Iris pigment epithelial cell (primary cell): ENCODE measurements around the gene SEC14L6.
"Not testable (repeated sequence)": the region's sequence is repeated elsewhere in the genome, so short reads cannot be mapped to it uniquely, and the experiment has no call there.

ENCODE experiments used
- DNase-seq: peaks from one replicate; pipeline ENCODE4 v3.0.0-alpha.2; 2011; ENCODE audit warnings: low read depth

The SEC14L6 gene

DNA sequence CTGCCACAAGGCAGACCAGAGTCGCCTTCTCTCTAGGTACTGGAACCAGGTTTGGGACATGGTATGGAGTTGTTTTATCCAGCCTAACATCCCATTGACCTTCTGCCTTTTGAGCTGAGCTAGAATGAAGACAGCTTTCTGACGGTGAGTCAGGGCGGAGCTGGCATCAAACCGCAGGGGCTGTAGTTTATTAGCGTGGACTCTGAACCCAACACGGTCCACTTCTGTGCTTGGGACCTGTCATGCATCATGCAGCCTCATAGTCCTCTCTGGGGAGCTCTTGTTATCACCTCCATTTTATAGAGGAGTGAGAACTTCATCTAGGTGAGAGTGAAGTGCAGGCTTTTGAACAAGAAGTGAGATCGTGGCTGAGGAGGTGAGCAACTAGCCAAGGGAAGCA lies 19.6 kb upstream of the SEC14L6 start:
- DNase-seq, result no peak

DNA sequence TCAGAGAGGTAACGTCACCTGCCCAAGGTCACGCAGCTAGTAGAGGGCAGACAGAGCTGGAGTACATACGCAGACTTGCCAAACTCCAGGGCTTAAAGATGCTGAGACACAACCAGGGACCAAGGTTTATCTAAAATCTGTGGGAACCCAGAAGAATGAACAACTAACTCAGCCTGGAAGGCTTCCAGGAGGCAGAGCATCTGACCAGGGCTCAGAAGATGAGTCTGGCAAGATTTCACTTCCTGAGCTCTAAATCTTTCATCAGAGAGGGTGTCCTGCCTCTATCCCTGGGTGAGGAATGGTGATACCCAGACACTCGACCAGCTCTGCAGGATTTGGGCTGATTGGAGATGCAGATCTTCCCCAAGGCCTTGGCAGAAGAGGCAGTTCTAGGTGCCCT lies 18.8 kb upstream of the SEC14L6 start:
- DNase-seq, result peak; percentile 24

DNA sequence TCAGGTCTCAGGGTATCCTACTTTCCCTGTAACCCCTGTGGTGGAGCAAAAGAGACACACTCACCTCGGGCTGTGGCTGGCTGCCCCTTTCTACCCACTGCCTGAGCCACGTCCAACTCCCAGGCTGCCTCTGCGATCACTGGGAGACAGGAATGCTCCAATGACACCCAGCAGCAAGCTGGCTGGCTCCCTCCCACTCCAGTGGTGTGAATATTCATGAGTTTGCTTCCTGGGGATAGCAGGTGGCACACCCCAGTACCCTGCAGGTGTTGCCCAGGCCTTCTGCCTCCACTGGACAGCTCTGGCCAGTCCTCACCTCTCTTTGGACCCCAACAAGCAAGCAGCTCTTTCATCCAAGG lies 18.2 kb upstream of the SEC14L6 start:
- no peak for DNase-seq

DNA sequence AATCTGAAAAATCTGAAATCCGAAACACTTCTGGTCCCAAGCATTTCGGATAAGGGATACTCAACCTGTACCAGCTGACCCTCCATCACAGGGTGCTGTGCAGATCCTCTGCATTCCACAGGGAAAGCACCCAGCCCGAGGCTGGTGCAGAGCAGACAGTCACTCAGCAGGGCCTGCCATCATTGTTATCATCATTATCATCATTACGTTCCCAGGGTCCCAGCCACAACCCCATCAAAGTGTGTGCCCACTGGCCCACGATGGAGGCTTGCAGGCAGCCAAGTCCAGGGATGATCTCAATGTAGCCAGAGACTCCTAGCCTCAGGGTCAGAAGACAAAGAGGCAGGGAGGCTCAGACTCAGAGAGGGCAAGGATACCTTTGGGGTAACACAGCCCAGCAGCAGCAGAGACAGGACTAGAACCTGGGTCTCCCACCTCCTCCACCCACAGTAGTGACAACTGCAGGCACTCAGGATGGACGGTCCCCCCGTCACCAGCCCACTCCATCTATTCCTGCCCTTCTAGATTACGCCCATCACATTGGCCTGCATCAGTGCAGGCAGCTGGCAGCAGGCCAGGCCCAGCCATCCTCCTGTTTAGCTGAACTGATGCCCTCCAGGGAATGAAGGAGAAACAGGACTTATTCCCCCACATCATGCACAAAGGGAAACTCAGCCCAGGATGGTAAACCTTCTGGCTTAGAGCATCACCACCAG lies 17.7 kb upstream of the SEC14L6 start:
- DNase-seq, result no peak

- DNase-seq, result no peak
These were observed 15.8 kb upstream of the SEC14L6 start for GRCh38 chr22:30562366-30562765.

DNA sequence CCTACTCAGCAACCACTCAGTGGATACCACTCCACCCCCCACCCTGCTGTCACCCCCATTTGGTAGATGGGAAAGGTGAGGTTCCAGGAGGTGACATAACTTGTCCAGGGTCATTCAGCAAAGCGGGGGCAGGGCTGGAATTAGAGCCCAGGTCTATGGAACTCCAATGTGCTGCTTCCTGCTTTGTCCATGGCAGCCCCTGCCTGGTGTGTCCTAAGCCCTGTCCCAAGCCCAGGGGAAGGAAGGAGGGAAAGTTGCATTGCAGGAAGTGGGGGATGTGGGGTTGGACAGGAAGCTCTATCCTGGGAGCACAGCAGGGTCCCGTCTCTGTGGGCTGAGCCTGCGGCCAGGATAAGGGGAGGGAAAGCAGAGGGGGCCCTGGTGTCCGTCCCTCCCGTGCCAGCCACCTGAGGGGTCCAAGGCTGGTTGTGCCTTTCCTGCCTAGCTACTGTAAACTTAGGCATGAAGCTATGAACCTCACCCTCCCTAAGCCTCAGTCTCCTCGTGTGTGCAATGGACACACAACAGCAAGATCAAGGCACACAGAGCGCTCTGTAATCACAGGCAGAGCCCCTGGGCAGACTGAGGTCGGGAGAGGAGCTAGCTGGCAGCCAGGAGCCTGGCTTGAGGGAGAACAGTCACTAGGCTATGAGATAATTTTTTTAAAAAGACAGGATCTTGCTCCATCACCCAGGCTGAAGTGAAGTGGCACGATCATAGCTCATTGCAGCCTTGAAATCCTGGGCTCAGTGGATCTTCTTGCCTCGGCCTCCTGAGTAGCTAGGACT lies 15.1 kb upstream of the SEC14L6 start:
- no peak for DNase-seq

DNA sequence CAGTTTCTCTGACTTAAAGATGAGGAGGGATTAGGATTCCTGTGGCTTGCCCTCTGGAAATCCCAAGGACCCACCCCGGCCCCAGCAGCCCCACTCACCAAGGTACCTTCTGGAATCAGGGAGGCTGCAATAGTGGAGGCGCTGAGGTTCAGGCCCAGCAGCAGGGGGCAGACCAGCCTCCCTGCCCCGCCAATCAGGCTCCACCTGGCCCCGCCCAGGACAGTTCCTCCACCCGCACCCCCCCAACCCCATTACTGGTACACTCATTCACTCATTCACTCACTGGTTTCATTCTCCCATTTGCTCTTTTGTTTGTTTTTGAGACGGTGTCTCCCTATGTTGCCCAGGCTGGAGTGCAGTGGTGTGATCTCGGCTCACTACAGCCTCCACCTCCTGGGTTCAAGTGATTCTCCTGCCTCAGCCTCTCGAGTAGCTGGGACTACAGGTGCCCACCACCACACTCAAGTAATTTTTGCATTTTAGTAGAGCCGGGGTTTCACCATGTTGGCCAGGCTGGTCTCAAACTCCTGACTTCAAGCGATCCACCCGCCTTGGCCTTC lies 14.2 kb upstream of the SEC14L6 start:
- not testable (repeated sequence) for DNase-seq

GRCh38 chr22:30559889-30560288 lies 13.3 kb upstream of the SEC14L6 start:
- DNase-seq, result no peak

- DNase-seq, result no peak
These were observed 10.7 kb upstream of the SEC14L6 start for GRCh38 chr22:30557243-30557642.

- no peak for DNase-seq
These were observed 9.8 kb upstream of the SEC14L6 start for GRCh38 chr22:30556388-30556787.

DNA sequence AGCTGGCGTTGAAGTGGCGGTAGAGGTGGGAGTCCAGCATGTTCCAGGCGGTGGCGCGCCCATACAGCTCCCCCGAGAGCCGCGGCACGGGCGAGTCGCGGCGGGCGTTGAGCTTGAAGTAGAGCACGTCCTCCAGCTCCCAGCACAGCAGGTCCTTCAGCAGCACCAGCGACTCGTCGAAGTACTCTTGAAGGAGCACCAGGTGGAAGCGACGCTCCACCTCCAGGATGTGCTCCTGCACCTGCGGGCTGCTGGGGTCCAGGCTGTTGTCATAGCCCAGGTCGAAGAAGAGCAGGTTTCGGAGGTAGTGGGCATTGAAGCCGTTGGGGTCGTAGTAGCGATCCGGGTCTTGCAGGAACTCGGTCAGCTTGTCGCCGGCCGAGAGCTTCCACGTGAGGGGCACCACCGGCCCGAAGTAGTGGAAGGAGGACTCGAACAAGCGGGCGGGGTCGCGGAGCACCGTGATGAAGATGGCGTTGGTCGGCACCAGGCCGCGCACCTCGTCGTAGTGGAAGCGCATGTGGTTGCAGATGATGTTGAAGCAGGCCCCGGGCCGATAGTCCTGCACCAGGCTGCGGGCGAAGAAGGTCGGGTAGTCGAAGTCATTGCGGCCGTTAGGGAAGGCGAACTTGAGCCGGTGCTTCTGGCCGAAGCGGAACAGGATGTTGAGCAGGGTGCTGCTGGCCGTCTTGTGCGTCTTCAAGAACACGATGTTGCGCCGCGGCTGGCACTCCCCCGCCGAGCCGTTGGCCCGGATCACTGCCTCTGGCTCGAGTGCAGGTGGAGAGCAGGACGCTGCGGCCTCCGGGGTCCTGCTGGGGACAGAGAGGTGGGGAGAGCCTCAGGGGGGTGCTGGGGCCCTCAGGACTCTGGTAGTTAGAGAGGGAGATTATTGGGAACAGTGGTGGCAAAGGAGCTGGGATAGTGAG lies 9.0 kb upstream of the SEC14L6 start:
- no peak for DNase-seq

DNA sequence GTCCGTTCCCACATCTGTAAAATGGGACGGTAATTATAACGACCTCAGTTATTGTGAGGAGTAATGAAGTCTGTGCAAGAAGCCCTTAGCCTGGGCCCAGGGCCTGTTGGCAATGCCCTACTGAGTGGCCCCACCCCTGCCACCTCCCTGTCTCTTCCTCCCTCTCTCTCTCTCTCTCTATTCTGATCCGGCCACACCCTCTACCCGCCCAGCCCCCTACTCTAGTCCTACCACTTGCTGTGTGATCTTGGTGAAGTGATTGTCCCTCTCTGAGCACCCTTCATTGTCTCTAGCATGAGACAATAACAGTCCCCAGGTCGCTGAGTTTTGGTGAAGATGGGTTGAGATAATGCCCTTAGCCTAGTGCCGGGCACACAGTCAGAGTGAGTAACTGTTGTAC lies 7.4 kb upstream of the SEC14L6 start:
- no peak for DNase-seq

GRCh38 chr22:30552719-30553118 lies 6.2 kb upstream of the SEC14L6 start:
- no peak for DNase-seq

GRCh38 chr22:30551813-30552212 lies 5.3 kb upstream of the SEC14L6 start:
- not testable (repeated sequence) for DNase-seq

GRCh38 chr22:30547188-30547587 lies 647 bp upstream of the SEC14L6 start:
- no peak for DNase-seq

GRCh38 chr22:30542811-30543188 lies 3.7 kb downstream of the SEC14L6 start:
- no peak for DNase-seq

DNA sequence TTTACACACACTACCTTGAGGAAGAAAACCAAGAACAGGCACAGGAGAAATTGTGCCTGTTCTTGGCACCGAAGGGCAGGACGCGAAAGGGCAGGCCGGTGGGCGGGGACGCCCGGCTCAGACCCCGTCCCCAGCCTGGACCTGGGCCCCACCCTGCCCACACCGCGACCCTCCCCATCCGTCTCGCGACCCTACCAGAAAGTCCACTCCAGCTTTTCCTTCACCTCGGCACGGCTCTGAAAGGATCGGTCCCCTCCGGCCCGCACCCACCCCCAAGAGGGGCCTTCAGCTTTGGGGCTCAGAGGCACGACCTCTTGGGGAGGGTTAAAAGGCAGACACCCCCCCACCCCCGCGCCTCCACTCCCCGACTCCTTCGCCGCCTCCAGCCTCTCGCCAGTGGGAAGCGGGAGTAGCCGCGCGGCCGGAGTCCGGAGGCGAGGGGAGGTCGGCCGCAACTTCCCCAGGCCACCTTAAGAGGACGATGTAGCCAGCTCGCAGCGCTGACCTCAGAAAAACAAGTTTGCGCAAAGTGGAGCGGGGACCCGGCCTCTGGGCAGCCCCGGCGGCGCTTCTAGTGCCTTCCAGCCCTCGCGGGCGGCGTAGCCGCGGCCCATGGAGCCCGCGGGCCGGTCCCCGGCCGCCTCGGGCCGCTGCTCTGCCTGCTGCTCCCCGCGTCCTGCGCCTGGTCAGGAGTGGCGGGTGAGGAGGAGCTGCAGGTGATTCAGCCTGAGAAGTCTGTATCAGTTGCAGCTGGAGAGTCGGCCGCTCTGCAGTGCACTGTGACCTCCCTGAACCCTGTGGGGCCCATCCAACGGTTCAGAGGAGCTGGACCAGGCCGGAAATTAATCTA lies 4.4 kb downstream of the SEC14L6 start:
- DNase-seq, result no peak

- DNase-seq, result not testable (repeated sequence)
These were observed 5.0 kb downstream of the SEC14L6 start for GRCh38 chr22:30541511-30541910.

- DNase-seq, result no peak
These were observed 7.2 kb downstream of the SEC14L6 start for GRCh38 chr22:30539368-30539767.

DNA sequence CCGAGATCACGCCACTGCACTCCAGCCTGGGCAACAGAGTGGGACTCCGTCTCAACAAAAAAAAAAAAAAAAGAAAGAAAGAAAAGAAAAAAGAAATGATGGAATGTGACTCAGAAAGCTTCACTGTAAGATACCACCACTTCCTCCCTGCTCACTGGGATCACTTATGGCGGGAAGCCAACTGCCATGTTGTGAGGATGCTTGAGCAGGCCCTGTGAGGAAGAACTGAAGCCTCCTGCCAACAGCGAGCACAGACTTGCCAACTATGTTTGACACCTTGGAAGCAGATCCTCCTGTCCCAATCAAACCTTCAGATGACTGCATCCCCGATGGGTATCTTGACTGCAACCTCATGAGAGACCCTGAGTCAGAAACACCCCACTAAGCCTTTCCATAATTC lies 8.3 kb downstream of the SEC14L6 start:
- peak; percentile 41 for DNase-seq

- DNase-seq, result no peak
These were observed 9.3 kb downstream of the SEC14L6 start for GRCh38 chr22:30537083-30537731.
